Calu3 (cell line): Measurements from ENCODE around the gene PCLAF. TPM values are rescaled to one million over a fixed set of nuclear protein-coding genes. Genes with fewer than 3 reads are reported as not detected.

ENCODE experiments used
- Bru-seq: library from RNA; stranded (reverse); fragments of 400-500 nt; gene quantifications from one replicate; lab custom pipeline; 2021; lab: Mats Ljungman, UMichigan
- BruChase-seq, 2 experiments: library from RNA; stranded (reverse); fragments of 400-500 nt; gene quantifications; one replicate each; lab custom pipeline; 2021; lab: Mats Ljungman, UMichigan
- BruUV-seq: library from RNA; stranded (reverse); fragments of 400-500 nt; replicated peaks from 2 replicates; lab custom pipeline; 2021; lab: Mats Ljungman, UMichigan
- CTCF ChIA-PET: fragments of 300-600 bp; sonication (Branson Sonifier 250); formaldehyde crosslinking; loops from one replicate; lab custom pipeline; 2022; ENCODE audit warnings: antibody characterized with exemption; lab: Charles Lee
- DNase-seq: peaks from one replicate; pipeline ENCODE4 v3.0.0; 2022
- H3K27ac Mint-ChIP-seq: one replicate; pipeline ENCODE4 v1.8.0; 2022; ENCODE audit warnings: mixed read lengths; ENCODE audit not compliant: unreplicated experiment
- H3K27me3 Mint-ChIP-seq: one replicate; pipeline ENCODE4 v1.8.0; 2022; ENCODE audit warnings: mixed read lengths; ENCODE audit not compliant: unreplicated experiment
- H3K36me3 Mint-ChIP-seq: one replicate; pipeline ENCODE4 v1.8.0; 2022; ENCODE audit warnings: mild to moderate bottlenecking, moderate library complexity, mixed read lengths; ENCODE audit not compliant: insufficient read depth, unreplicated experiment
- H3K4me1 Mint-ChIP-seq: one replicate; pipeline ENCODE4 v1.8.0; 2022; ENCODE audit warnings: mild to moderate bottlenecking, low read depth, mixed read lengths; ENCODE audit not compliant: unreplicated experiment
- H3K4me3 Mint-ChIP-seq: one replicate; pipeline ENCODE4 v1.8.0; 2022; ENCODE audit warnings: mild to moderate bottlenecking, low read depth, moderate library complexity, mixed read lengths; ENCODE audit not compliant: unreplicated experiment
- H3K9me3 Mint-ChIP-seq: one replicate; pipeline ENCODE4 v1.8.0; 2022; ENCODE audit warnings: low read depth, mixed read lengths; ENCODE audit not compliant: unreplicated experiment
- CTCF ChIP-seq: fragments of 200-600 bp; IDR thresholded peaks from one replicate; pipeline ENCODE4 v1.8.0; 2022; ENCODE audit warnings: antibody characterized with exemption; ENCODE audit not compliant: unreplicated experiment
- intact Hi-C: fragments of 100-400 bp; cut with micrococcal nuclease; formaldehyde crosslinking; loops from one replicate; pipeline ENCODE4 v1.10.0; 2022; ENCODE audit not compliant: unreplicated experiment
- long read RNA-seq: library from polyadenylated mRNA; stranded (forward); transcript quantifications from one replicate; pipeline ENCODE4 v2.0.0, GENCODE V29; 2022
- total RNA-seq: library from RNA; stranded (reverse); gene quantifications from 2 replicates; pipeline ENCODE4 v1.2.3, GENCODE V29; 2022

Gene PCLAF, protein sequence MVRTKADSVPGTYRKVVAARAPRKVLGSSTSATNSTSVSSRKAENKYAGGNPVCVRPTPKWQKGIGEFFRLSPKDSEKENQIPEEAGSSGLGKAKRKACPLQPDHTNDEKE
- total RNA-seq: 53.0 and 55.8 TPM in 2 replicates
- percentile 89 among the genes with signal in this experiment for Bru-seq, nascent RNA
- BruChase-seq, experiment 1, labeled RNA remaining after a 6-hour chase: percentile 98 among the genes with signal in this experiment
- BruChase-seq, experiment 2, labeled RNA remaining after a 2-hour chase: percentile 96 among the genes with signal in this experiment
- long read RNA-seq, transcript PCLAF-202 (3 exons, 911 nt): minor isoform, 29 of 313 reads
- long read RNA-seq, transcript PCLAF-201 (4 exons, 2,194 nt): major isoform, 281 of 313 reads
- long read RNA-seq, partial matches to known transcripts: 1 of 313 reads
- long read RNA-seq, other reads (novel, unspliced or antisense): 2 of 313 reads

- DNase-seq: peak; percentile 96
- H3K4me1 Mint-ChIP-seq: peaks cover 25% of the 10 kb centered on the region
- intact Hi-C loops: no loop called here
- TF ChIP-seq CTCF: no peak
- H3K27ac Mint-ChIP-seq: peak within 1 kb of the TSS; percentile 99
- CTCF ChIA-PET: no interaction called here
- no peaks in the 10 kb centered on the region for H3K9me3 Mint-ChIP-seq
- peak within 1 kb of the TSS; percentile 97 for H3K4me3 Mint-ChIP-seq
- H3K27me3 Mint-ChIP-seq: no peaks in the 10 kb centered on the region
- peaks cover 34% of the 10 kb centered on the region for H3K36me3 Mint-ChIP-seq
- no TSS peak for BruUV-seq
Observed at GRCh38 chr15:64381000-64381751, at the start of gene PCLAF. Gene PCLAF (minus strand): TSS chr15:64381441. CDS start chr15:64381371, 70 bp downstream.

DNA sequence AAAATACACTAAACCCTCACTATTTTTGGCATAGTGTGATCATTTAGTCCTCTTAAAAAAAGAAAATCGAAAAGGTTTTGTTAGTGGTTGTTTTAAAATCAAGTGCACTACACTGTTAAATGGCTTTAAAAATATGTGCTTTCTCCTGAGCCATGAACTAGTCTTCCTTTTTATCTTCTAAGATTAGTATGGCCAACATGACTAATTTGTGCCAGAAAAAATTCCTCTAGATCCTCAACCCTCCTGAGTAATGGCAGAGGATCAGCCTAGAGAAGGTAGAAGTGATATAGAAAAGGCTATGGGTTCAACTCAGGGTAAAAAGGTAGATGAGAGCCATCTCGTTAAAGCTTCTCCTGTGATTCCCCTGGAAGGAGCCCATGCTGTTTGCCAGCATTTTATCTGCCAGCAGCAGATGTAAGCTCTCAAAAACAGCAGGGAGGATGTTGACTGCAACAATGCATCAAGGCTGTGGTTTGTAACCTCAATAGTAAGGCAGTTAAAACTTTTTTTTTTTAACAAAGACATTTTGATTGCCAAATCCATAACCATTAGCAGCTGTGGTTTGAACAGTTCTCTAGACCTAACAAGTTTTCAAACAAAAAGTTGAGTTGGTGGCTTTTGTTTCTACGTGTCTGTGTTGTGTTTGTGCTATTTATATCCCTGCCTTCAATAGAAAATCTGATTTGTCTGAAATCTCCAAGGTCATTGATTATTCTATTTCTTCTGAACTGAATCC is 48.9 kb upstream of the PCLAF start:
- TF ChIP-seq CTCF: no peak
- Mint-ChIP-seq H3K27me3 (no peaks in the 10 kb centered on the region), H3K27ac (no peak overlapping the region), H3K4me3 (no peak overlapping the region), H3K4me1 (no peaks in the 10 kb centered on the region), H3K36me3 (peaks cover 16% of the 10 kb centered on the region), H3K9me3 (no peaks in the 10 kb centered on the region)
- intact Hi-C loops: loop anchor here (5.0 kb wide), 2 partner anchors 222 to 297 kb away; no protein-coding TSS in a partner anchor
- BruUV-seq: no TSS peak
- no peak for DNase-seq
- CTCF ChIA-PET: interaction anchor here (1.1 kb wide), 1 partner anchor 30 kb away, joined by 3 read pairs; the partner anchor contains the start of gene ZNF609

DNA sequence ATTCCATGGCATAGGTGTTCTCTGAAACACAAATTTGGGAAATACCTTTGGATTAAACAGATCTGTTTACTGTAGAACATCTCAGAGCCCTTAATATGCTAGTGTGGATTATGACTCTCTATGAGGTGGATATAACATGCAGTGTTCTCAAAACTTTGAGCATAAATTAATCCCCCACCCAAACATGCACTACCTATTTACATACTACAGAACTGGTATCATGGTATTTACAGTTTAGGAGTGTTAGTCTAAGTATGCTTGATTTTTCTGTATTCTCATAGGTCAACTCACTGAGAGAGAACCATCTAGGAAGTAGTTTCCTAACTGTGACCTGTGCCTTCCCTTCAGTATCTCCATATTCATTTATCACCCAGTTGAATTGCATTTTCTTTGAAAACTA is 48.2 kb upstream of the PCLAF start:
- no TSS peak for BruUV-seq
- CTCF ChIA-PET: interaction anchor here (1.1 kb wide), 1 partner anchor 31 kb away, joined by 3 read pairs; the partner anchor contains the start of gene ZNF609
- H3K9me3 Mint-ChIP-seq: no peaks in the 10 kb centered on the region
- H3K27me3 Mint-ChIP-seq: no peaks in the 10 kb centered on the region
- no peak for DNase-seq
- TF ChIP-seq CTCF: no peak
- H3K27ac Mint-ChIP-seq: no peak overlapping the region
- H3K4me1 Mint-ChIP-seq: no peaks in the 10 kb centered on the region
- H3K4me3 Mint-ChIP-seq: no peak overlapping the region
- peaks cover 21% of the 10 kb centered on the region for H3K36me3 Mint-ChIP-seq
- intact Hi-C loops: loop anchor here (5.0 kb wide), 2 partner anchors 223 to 298 kb away; no protein-coding TSS in a partner anchor
